Measurements from ENCODE around the gene COL27A1. TPM values are rescaled to one million over a fixed set of nuclear protein-coding genes. Genes with fewer than 3 reads are reported as not detected.

The COL27A1 gene
- total and polyA plus RNA-seq, 9 of the 15 experiments (the other 6 are each of a cell fraction or from before 2014, with no cell fraction given): 0.07 TPM; not detected in 8

DNA sequence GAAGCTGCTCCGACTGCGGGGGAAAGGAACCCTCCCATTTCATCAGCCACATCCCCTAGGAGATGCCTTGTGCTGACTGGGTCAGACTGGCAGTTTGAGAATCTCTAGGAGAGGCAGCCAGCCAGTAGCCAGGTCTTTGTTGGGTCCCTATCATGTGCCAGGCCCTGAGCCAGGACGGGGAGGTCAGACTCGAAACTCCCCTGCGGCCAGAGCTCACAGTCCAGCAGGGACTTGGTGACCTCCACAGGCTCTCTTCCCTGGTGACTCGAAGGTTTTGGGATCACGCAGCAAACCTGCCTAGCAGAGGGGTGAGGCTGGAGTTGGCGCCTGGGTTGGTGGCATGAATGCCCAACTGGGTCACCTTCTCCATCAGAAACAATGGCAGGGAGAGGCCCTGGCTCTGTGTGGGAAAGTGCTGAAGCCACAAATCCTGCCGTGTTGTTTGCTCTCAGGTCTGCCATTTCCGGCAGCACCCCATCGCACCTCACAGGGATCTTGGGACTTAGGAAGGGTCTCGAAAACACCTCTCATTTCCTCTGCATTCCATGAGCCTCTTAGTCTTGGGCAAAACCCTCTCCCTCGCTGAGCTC is 153.1 kb downstream of the COL27A1 start:
- Histone ChIP-seq H4K20me1 (replicated peaks; ENCODE audit: control insufficient read depth, insufficient read depth, low read length) (peaks cover 3% of the 10 kb centered on the region), H3K4me1 (replicated peaks in 1 of 2; ENCODE audit: control insufficient read depth in 2 of 2, insufficient read depth in 2 of 2, low read length in 2 of 2) (no peaks in the 10 kb centered on the region), H2AFZ (ENCODE audit: low read depth, low read length) (no peak overlapping the region), H3K4me2 (ENCODE audit: insufficient read depth, low read length) (no peak overlapping the region), H3K9me1 (ENCODE audit: control insufficient read depth, insufficient read depth, low read length) (no peaks in the 10 kb centered on the region), H3K27me3 (ENCODE audit: control insufficient read depth in 2 of 2, insufficient read depth in 2 of 2, low read length in 2 of 2) (peaks cover 19 to 70% of the 10 kb centered on the region in 2 experiments), H3K27ac (ENCODE audit: extremely low read depth, low read depth, low read length) (no peak overlapping the region), H3K79me2 (ENCODE audit: control insufficient read depth, insufficient read depth, low read length) (no peaks in the 10 kb centered on the region), H3K9ac (ENCODE audit: insufficient read depth in 1 of 2, low read depth in 2 of 2, low read length in 2 of 2) (no peak overlapping the region), H3K9me3 (replicated peaks; ENCODE audit: control insufficient read depth, insufficient read depth, low read depth, low read length) (no peaks in the 10 kb centered on the region), H3K4me3 (no peak overlapping the region), H3K36me3 (ENCODE audit: control insufficient read depth, insufficient read depth, low read length) (no peaks in the 10 kb centered on the region)
- no TSS peak for BruUV-seq (replicated peaks)
- intact Hi-C loops (cut with micrococcal nuclease) (no loop called here), in situ Hi-C loops (cut with MboI) (no loop called here)
- 2% methylated on average over 12 of the region's 13 CpGs for WGBS (ENCODE audit: insufficient coverage, low coverage, missing lambda C conversion rate)
- ChIA-PET CTCF (ENCODE audit: low intra/inter-chr PET ratio) (no interaction called here), POLR2A (interaction anchor here (0.7 kb wide), 1 partner anchor 596 kb away, joined by 3 read pairs; no protein-coding TSS in a partner anchor)
- TF ChIP-seq, protein P1, sequence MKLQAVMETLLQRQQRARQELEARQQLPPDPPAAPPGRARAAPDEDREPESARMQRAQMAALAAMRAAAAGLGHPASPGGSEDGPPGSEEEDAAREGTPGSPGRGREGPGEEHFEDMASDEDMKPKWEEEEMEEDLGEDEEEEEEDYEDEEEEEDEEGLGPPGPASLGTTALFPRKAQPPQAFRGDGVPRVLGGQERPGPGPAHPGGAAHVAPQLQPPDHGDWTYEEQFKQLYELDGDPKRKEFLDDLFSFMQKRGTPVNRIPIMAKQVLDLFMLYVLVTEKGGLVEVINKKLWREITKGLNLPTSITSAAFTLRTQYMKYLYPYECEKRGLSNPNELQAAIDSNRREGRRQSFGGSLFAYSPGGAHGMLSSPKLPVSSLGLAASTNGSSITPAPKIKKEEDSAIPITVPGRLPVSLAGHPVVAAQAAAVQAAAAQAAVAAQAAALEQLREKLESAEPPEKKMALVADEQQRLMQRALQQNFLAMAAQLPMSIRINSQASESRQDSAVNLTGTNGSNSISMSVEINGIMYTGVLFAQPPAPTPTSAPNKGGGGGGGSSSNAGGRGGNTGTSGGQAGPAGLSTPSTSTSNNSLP (IDR thresholded peaks at IDR 0.05; ENCODE audit: borderline replicate concordance, low read depth, low read length): no peak
- TF ChIP-seq RBM14 (IDR thresholded peaks at IDR 0.05; ENCODE audit: borderline replicate concordance, insufficient read depth, low read depth, low read length) (no peak), CTBP1 (IDR thresholded peaks at IDR 0.05; ENCODE audit: borderline replicate concordance) (no peak), ILF3 (IDR thresholded peaks at IDR 0.05; ENCODE audit: borderline replicate concordance) (no peak), XRCC4 (IDR thresholded peaks at IDR 0.05; ENCODE audit: extremely low read depth, insufficient read depth, insufficient read length) (no peak), HDAC8 (tag; IDR thresholded peaks at IDR 0.05) (no peak), ESRRB (CRISPR knock-in tag; IDR thresholded peaks at IDR 0.05; ENCODE audit: borderline replicate concordance) (no peak), EP300 (IDR thresholded peaks at IDR 0.05; ENCODE audit: low read length) (no peak), HDGF (IDR thresholded peaks at IDR 0.05) (no peak), ZNF121 (CRISPR knock-in tag; conservative IDR thresholded peaks at IDR 0.05) (no peak)
- TF ChIP-seq, protein P2, sequence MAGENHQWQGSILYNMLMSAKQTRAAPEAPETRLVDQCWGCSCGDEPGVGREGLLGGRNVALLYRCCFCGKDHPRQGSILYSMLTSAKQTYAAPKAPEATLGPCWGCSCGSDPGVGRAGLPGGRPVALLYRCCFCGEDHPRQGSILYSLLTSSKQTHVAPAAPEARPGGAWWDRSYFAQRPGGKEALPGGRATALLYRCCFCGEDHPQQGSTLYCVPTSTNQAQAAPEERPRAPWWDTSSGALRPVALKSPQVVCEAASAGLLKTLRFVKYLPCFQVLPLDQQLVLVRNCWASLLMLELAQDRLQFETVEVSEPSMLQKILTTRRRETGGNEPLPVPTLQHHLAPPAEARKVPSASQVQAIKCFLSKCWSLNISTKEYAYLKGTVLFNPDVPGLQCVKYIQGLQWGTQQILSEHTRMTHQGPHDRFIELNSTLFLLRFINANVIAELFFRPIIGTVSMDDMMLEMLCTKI (IDR thresholded peaks at IDR 0.05; ENCODE audit: partially characterized antibody): no peak
- TF ChIP-seq, protein P3, sequence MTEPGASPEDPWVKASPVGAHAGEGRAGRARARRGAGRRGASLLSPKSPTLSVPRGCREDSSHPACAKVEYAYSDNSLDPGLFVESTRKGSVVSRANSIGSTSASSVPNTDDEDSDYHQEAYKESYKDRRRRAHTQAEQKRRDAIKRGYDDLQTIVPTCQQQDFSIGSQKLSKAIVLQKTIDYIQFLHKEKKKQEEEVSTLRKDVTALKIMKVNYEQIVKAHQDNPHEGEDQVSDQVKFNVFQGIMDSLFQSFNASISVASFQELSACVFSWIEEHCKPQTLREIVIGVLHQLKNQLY (CRISPR knock-in tag; conservative IDR thresholded peaks at IDR 0.05): no peak
- FAIRE-seq (no peak), DNase-seq (ENCODE audit: extremely low read depth in 1 of 4, low spot score in 3 of 4) (no peak), ATAC-seq (no peak)

Data from K562 (cell line).